Subcutaneous adipose tissue (tissue), 4 donors: ENCODE measurements around the gene PIR. TPM values are rescaled to one million over a fixed set of nuclear protein-coding genes. Genes with fewer than 3 reads are reported as not detected.

Experiments
- total RNA-seq, 4 donors: library from RNA; depleted of rRNA; stranded (reverse); fragments of >200 nt; gene quantifications; one replicate each; pipeline ENCODE4 v1.1.0, GENCODE V29; 2016
- TF ChIP-seq, protein P1 (sequence below): fragments of 450-650 bp; IDR thresholded peaks from one replicate; pipeline ENCODE4 v1.5.1; 2016; ENCODE audit warnings: low read depth, mild to moderate bottlenecking, control low read depth, antibody characterized with exemption, moderate library complexity

PIR gene
- total RNA-seq, 4 donors from 2014 or later, result 7.8 to 35.4 (median 22.6) TPM

GRCh38 chrX:15430076-15430475, 63.1 kb downstream of the PIR start:
- TF ChIP-seq, protein P1, sequence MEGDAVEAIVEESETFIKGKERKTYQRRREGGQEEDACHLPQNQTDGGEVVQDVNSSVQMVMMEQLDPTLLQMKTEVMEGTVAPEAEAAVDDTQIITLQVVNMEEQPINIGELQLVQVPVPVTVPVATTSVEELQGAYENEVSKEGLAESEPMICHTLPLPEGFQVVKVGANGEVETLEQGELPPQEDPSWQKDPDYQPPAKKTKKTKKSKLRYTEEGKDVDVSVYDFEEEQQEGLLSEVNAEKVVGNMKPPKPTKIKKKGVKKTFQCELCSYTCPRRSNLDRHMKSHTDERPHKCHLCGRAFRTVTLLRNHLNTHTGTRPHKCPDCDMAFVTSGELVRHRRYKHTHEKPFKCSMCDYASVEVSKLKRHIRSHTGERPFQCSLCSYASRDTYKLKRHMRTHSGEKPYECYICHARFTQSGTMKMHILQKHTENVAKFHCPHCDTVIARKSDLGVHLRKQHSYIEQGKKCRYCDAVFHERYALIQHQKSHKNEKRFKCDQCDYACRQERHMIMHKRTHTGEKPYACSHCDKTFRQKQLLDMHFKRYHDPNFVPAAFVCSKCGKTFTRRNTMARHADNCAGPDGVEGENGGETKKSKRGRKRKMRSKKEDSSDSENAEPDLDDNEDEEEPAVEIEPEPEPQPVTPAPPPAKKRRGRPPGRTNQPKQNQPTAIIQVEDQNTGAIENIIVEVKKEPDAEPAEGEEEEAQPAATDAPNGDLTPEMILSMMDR, result no peak

DNA sequence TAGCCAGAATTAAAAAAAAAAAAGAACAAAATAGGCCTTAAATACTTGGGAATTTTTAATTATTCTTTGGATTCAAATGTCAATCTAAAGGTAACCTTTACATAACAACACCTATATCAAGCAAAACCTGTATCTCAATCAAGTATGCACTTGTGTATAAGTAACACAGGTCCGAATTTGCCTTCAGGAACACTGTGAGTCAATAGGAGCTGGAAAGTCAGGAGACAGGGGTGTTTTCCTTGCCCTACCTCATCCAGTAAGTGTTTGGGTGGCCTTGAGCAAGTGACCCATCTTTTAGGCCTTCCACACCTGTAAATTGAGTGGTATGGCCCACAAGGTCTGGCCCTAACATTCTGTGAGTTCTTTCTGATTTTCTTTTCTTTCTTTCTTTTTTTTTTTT, 68.1 kb downstream of the PIR start:
- TF ChIP-seq, protein P1, result no peak

- TF ChIP-seq, protein P1, result no peak
These were observed 74.4 kb downstream of the PIR start for GRCh38 chrX:15418707-15419181.

DNA sequence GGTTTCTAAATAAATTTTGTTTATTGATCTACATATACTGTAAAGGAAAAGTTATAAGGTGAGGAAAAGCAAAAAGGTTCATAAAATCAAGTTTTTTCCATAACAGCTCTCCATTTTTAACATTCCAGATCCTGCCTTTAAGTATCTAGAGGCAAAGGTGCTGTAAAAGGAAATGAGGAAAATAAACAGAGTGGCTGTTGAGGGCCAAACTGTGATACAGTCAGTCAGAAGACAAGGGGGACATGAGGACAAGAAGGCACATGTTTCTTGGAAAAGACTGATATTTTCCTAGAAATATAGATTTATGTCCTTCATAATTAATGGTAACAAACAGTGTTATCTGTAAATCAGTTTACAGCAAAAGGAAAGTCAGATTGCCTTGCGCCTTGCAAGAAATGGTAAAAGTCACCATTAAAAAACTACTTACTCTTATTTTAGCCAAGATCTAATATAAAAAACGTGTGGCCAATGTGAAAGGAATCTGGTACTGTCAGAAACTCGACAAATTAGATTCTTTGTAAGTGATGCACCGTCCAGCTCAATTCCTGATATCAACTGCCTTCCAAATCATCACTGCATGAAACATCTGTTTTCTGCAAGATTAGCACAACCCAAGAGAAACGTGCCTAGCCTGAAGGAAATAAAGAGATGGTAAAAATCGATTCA, 75.0 kb downstream of the PIR start:
- TF ChIP-seq, protein P1, result no peak

DNA sequence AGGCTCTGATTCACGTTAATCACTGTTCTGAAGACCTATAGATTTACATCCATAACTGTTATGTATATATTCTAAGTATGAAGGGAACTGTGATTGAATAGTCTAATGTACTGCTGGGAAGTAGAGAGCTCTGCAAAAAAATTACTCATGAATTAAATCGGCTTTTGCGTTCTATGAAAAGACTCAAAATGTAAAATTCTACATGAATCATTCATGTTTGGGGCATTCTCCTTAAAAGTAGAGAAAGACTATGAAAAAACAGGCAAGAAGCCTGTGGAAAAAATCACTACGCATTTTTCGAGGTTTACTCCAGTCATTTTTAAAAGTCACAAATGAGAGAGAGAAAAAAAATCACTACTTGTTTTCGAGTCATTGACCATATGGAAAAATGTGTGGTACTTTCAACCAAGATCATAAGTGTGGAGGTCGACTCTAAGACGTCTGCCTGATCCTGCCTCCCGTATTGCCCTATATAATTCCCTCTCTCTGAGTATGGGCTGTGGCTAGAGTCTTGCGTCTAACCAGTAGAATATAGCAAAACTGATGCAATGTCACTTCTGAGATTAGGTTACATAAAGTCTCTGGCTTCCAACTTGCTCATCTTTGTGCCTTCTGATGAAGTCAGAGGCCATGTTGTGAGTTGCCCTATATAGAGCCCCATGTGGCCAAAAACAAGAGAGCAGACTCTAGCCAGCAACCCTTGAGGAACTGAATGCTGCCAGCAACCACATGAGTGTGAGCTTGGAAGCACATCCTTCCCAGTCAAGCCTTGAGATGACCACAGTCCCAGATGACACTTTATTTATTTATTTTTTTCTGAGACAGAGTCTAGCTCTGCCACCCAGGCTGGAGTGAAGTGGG, 76.8 kb downstream of the PIR start:
- TF ChIP-seq, protein P1, result no peak

DNA sequence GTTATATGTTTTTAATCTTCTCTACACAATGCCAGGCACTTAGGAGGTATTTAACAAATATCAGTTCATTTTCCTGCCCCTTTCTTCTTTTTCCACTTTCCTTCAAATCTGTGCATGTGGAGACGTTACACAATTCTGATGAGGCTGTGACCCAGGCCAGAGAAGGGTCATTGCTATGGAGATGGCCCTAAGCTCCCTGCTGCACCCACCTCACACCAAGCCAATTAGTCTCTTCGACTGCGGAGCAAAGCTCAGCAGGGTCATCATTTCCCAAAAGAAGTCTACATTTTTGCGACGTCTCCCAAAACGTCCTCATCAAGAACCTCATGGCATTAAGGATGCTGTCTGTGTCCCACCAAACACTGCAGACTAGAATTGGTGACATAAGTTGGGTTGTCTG, 80.0 kb downstream of the PIR start:
- TF ChIP-seq, protein P1, result no peak

GRCh38 chrX:15410947-15411346, 82.2 kb downstream of the PIR start:
- TF ChIP-seq, protein P1, result no peak
